ENCODE results near the gene PHLDB2. TPM values are rescaled to one million over a fixed set of nuclear protein-coding genes. Genes with fewer than 3 reads are reported as not detected.

PHLDB2 gene
- total RNA-seq, 2 experiments from 2014 or later: 5.8 to 6.0 TPM

GRCh38 chr3:111895071-111895470, 36.0 kb downstream of the PHLDB2 start:
- Histone ChIP-seq H3K36me3 (ENCODE audit: insufficient read depth, low read length) (no peaks in the 10 kb centered on the region), H3K9me3 (ENCODE audit: control insufficient read depth in 1 of 2, insufficient read depth in 1 of 2, low read length in 2 of 2) (no peaks in the 10 kb centered on the region), H3K4me3 (ENCODE audit: low read length) (no peak overlapping the region), H3K4me1 (ENCODE audit: insufficient read depth, low read length) (no peaks in the 10 kb centered on the region), H3K27me3 (ENCODE audit: control insufficient read depth in 1 of 2, insufficient read depth in 2 of 2, low read length in 2 of 2) (no peaks in the 10 kb centered on the region), H3K27ac (ENCODE audit: low read depth in 1 of 2, low read length in 2 of 2) (no peak overlapping the region)
- Mint-ChIP-seq H3K9me3 (no peaks in the 10 kb centered on the region), H3K27me3 (no peaks in the 10 kb centered on the region), H3K4me3 (no peak overlapping the region), H3K36me3 (ENCODE audit: low read depth) (no peaks in the 10 kb centered on the region), H3K27ac (no peak overlapping the region), H3K4me1 (ENCODE audit: low read depth) (no peaks in the 10 kb centered on the region)
- no peak for ATAC-seq (ENCODE audit: poor library complexity)
- ChIA-PET POLR2A (no interaction called here), CTCF (no interaction called here)
- TF ChIP-seq CTCF (IDR thresholded peaks at IDR 0.05): no peak
- intact Hi-C loops (cut with DNase I, micrococcal nuclease): no loop called here
- no peak for DNase-seq

GRCh38 chr3:111899966-111900365, 40.9 kb downstream of the PHLDB2 start:
- Histone ChIP-seq H3K27ac (ENCODE audit: low read depth in 1 of 2, low read length in 2 of 2) (no peak overlapping the region), H3K4me1 (ENCODE audit: insufficient read depth, low read length) (no peaks in the 10 kb centered on the region), H3K4me3 (ENCODE audit: low read length) (no peak overlapping the region), H3K9me3 (ENCODE audit: control insufficient read depth in 1 of 2, insufficient read depth in 1 of 2, low read length in 2 of 2) (no peaks in the 10 kb centered on the region), H3K36me3 (ENCODE audit: insufficient read depth, low read length) (no peaks in the 10 kb centered on the region), H3K27me3 (ENCODE audit: control insufficient read depth in 1 of 2, insufficient read depth in 2 of 2, low read length in 2 of 2) (no peaks in the 10 kb centered on the region)
- H3K27ac Mint-ChIP-seq: no peak overlapping the region
- H3K4me1 Mint-ChIP-seq (ENCODE audit: low read depth): no peaks in the 10 kb centered on the region
- H3K9me3 Mint-ChIP-seq: no peaks in the 10 kb centered on the region
- intact Hi-C loops (cut with DNase I, micrococcal nuclease): no loop called here
- no peak for TF ChIP-seq CTCF (IDR thresholded peaks at IDR 0.05)
- DNase-seq (no peak), ATAC-seq (ENCODE audit: poor library complexity) (no peak)
- ChIA-PET POLR2A (interaction anchor here (0.6 kb wide), 1 partner anchor 149 kb away, joined by 3 read pairs; no protein-coding TSS in a partner anchor), CTCF (no interaction called here)
- no peaks in the 10 kb centered on the region for H3K27me3 Mint-ChIP-seq
- no peaks in the 10 kb centered on the region for H3K36me3 Mint-ChIP-seq (ENCODE audit: low read depth)
- no peak overlapping the region for H3K4me3 Mint-ChIP-seq

GRCh38 chr3:111901637-111902036, 42.6 kb downstream of the PHLDB2 start:
- no peaks in the 10 kb centered on the region for H3K27me3 Mint-ChIP-seq
- no peaks in the 10 kb centered on the region for H3K9me3 Mint-ChIP-seq
- H3K4me1 Mint-ChIP-seq (ENCODE audit: low read depth): no peaks in the 10 kb centered on the region
- no peak for ATAC-seq (ENCODE audit: poor library complexity)
- no peak overlapping the region for H3K4me3 ChIP-seq (ENCODE audit: low read length)
- CTCF ChIA-PET: no interaction called here
- DNase-seq: no peak
- H3K27me3 ChIP-seq (ENCODE audit: control insufficient read depth in 1 of 2, insufficient read depth in 2 of 2, low read length in 2 of 2): no peaks in the 10 kb centered on the region
- H3K9me3 ChIP-seq (ENCODE audit: control insufficient read depth in 1 of 2, insufficient read depth in 1 of 2, low read length in 2 of 2): no peaks in the 10 kb centered on the region
- H3K4me3 Mint-ChIP-seq: no peak overlapping the region
- H3K36me3 Mint-ChIP-seq (ENCODE audit: low read depth): no peaks in the 10 kb centered on the region
- no peak overlapping the region for H3K27ac Mint-ChIP-seq
- H3K36me3 ChIP-seq (ENCODE audit: insufficient read depth, low read length): no peaks in the 10 kb centered on the region
- no peaks in the 10 kb centered on the region for H3K4me1 ChIP-seq (ENCODE audit: insufficient read depth, low read length)
- H3K27ac ChIP-seq (ENCODE audit: low read depth in 1 of 2, low read length in 2 of 2): no peak overlapping the region
- TF ChIP-seq CTCF (IDR thresholded peaks at IDR 0.05): no peak
- POLR2A ChIA-PET: no interaction called here
- intact Hi-C loops (cut with DNase I, micrococcal nuclease): no loop called here
